ENCODE measurements around the gene PDGFD. TPM values are rescaled to one million over a fixed set of nuclear protein-coding genes. Genes with fewer than 3 reads are reported as not detected.

Gene PDGFD
- polyA plus RNA-seq, 1 donor (not counting 4 experiments of a cell fraction or from before 2014, with no cell fraction given): 0.28 TPM

- FAIRE-seq (no peak), DNase-seq (ENCODE audit: low read depth, low spot score) (no peak)
- Histone ChIP-seq H3K27ac (ENCODE audit: control insufficient read depth, insufficient read depth, low read length) (no peak overlapping the region), H3K4me1 (ENCODE audit: control insufficient read depth, extremely low read depth, insufficient read depth, low read length) (no peaks in the 10 kb centered on the region), H4K20me1 (ENCODE audit: control insufficient read depth, extremely low read depth, insufficient read depth, low read length) (no peaks in the 10 kb centered on the region), H3K9me1 (ENCODE audit: control insufficient read depth, extremely low read depth, insufficient read depth, low read length) (no peaks in the 10 kb centered on the region), H3K4me2 (ENCODE audit: control insufficient read depth, extremely low read depth, insufficient read depth, low read depth, low read length) (no peak overlapping the region), H3K27me3 (ENCODE audit: control insufficient read depth, extremely low read depth, insufficient read depth, low read length) (no peaks in the 10 kb centered on the region), H3K79me2 (ENCODE audit: control insufficient read depth, insufficient read depth, low read length) (no peaks in the 10 kb centered on the region), H3K36me3 (ENCODE audit: control insufficient read depth in 2 of 2, extremely low read depth in 1 of 2, insufficient read depth in 2 of 2, low read length in 2 of 2) (no peaks in the 10 kb centered on the region), H3K9ac (ENCODE audit: control insufficient read depth, extremely low read depth, insufficient read depth, low read length) (no peak overlapping the region), H2AFZ (ENCODE audit: control insufficient read depth, low read length) (no peak overlapping the region), H3K9me3 (ENCODE audit: control insufficient read depth, low read depth, low read length) (no peaks in the 10 kb centered on the region), H3K4me3 (ENCODE audit: control insufficient read depth in 2 of 3, extremely low read depth in 1 of 3, insufficient read depth in 2 of 3, low read depth in 1 of 3, low read length in 3 of 3) (no peak overlapping the region)
- no peak for TF ChIP-seq EZH2 (IDR thresholded peaks at IDR 0.05; ENCODE audit: low read length)
- no peak for TF ChIP-seq CTCF (optimal IDR thresholded peaks at IDR 0.05 in 1 of 3, IDR thresholded peaks at IDR 0.05 in 1 of 3, conservative IDR thresholded peaks at IDR 0.05 in 1 of 3; ENCODE audit: extremely low read depth in 1 of 3, insufficient read depth in 2 of 3, low read length in 3 of 3)
- dilution Hi-C loops (cut with MboI; ENCODE audit: extremely low pct_ligation_motif_present, low sequenced_read_pairs): no loop called here
These were observed 17.0 kb downstream of the PDGFD start for GRCh38 chr11:104146943-104147342.

DNA sequence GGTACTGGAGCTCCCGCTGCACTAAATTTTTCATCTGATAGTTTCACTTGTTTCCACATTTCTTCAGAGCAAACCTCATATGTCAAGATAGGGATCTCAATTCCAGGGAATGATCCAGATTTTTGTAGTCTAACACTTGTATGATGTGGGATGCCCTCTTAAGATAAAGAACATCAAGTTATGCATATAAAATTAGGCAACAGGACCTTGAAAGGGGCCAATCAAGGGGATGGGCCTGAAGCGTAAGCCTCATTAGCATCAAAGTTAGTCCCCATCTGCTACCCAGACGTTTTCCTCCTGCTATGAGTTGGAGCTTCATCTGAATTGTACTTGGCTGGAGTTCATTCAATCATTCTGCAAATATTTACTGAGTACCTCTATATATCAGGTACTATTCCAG is 17.5 kb downstream of the PDGFD start:
- FAIRE-seq: no peak
- no peaks in the 10 kb centered on the region for H3K4me1 ChIP-seq (ENCODE audit: control insufficient read depth, extremely low read depth, insufficient read depth, low read length)
- no peak overlapping the region for H3K4me3 ChIP-seq (ENCODE audit: control insufficient read depth in 2 of 3, extremely low read depth in 1 of 3, insufficient read depth in 2 of 3, low read depth in 1 of 3, low read length in 3 of 3)

More for the DNA sequence above, 17.5 kb downstream of the PDGFD start:
- Histone ChIP-seq H3K27me3 (ENCODE audit: control insufficient read depth, extremely low read depth, insufficient read depth, low read length) (no peaks in the 10 kb centered on the region), H3K9me3 (ENCODE audit: control insufficient read depth, low read depth, low read length) (no peaks in the 10 kb centered on the region), H3K9ac (ENCODE audit: control insufficient read depth, extremely low read depth, insufficient read depth, low read length) (no peak overlapping the region), H3K4me2 (ENCODE audit: control insufficient read depth, extremely low read depth, insufficient read depth, low read depth, low read length) (no peak overlapping the region), H3K36me3 (ENCODE audit: control insufficient read depth in 2 of 2, extremely low read depth in 1 of 2, insufficient read depth in 2 of 2, low read length in 2 of 2) (no peaks in the 10 kb centered on the region), H4K20me1 (ENCODE audit: control insufficient read depth, extremely low read depth, insufficient read depth, low read length) (no peaks in the 10 kb centered on the region), H3K27ac (ENCODE audit: control insufficient read depth, insufficient read depth, low read length) (no peak overlapping the region), H3K79me2 (ENCODE audit: control insufficient read depth, insufficient read depth, low read length) (no peaks in the 10 kb centered on the region), H3K9me1 (ENCODE audit: control insufficient read depth, extremely low read depth, insufficient read depth, low read length) (no peaks in the 10 kb centered on the region), H2AFZ (ENCODE audit: control insufficient read depth, low read length) (no peak overlapping the region)
- TF ChIP-seq CTCF (optimal IDR thresholded peaks at IDR 0.05 in 1 of 3, IDR thresholded peaks at IDR 0.05 in 1 of 3, conservative IDR thresholded peaks at IDR 0.05 in 1 of 3; ENCODE audit: extremely low read depth in 1 of 3, insufficient read depth in 2 of 3, low read length in 3 of 3) (no peak), EZH2 (IDR thresholded peaks at IDR 0.05; ENCODE audit: low read length) (no peak)
- no peak for DNase-seq (ENCODE audit: low read depth, low spot score)
- dilution Hi-C loops (cut with MboI; ENCODE audit: extremely low pct_ligation_motif_present, low sequenced_read_pairs): no loop called here
